Measurements from ENCODE around the gene SNX25.

DNA sequence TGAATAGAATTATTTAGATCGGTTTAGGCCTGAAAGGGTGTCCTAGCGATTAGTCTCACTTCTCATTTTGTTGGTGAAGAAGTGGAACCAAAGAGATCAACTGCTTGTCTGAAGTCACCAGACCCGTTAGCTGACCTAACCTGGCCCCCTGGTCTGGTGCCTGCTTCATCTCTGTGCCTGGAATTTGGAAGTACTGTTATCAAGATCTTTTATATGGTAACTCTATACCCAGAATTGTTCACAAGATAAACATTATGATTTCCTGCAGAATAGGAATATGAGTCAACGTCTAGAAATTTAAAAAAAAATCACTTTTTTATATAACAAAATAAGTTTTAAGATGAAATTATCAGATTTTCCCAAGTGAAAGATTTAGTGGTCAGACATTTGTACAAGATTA, 149.1 kb downstream of the SNX25 start:
- TF ChIP-seq ZNF274 (IDR thresholded peaks at IDR 0.05; ENCODE audit: low read depth, low read length) (no peak), YY1 (IDR thresholded peaks at IDR 0.05; ENCODE audit: insufficient read depth, insufficient read length) (no peak), SUZ12 (IDR thresholded peaks at IDR 0.05; ENCODE audit: extremely low read depth, insufficient read depth, insufficient read length) (no peak)

All from NT2/D1 (cell line).